ENCODE results near the gene KRTAP10-8. TPM values are rescaled to one million over a fixed set of nuclear protein-coding genes. Genes with fewer than 3 reads are reported as not detected.
"Not testable (repeated sequence)": the region's sequence is repeated elsewhere in the genome, so short reads cannot be mapped to it uniquely, and the experiment has no call there.

KRTAP10-8 gene
- total RNA-seq, 1 experiment from 2014 or later = not detected

GRCh38 chr21:44603911-44604310 is 8.0 kb upstream of the KRTAP10-8 start:
- ChIA-PET POLR2A (ENCODE audit: unreplicated experiment) (no interaction called here), CTCF (no interaction called here)
- intact Hi-C loops (cut with micrococcal nuclease; ENCODE audit: unreplicated experiment) = no loop called here
- no peak overlapping the region for H3K27ac ChIP-seq
- no peaks in the 10 kb centered on the region for H3K36me3 ChIP-seq (ENCODE audit: low read depth)
- no peak overlapping the region for H2AFZ ChIP-seq
- H3K9me2 ChIP-seq (ENCODE audit: insufficient read depth) = no peaks in the 10 kb centered on the region
- H3K4me3 ChIP-seq = no peak overlapping the region
- peaks cover 60% of the 10 kb centered on the region for H3K27me3 ChIP-seq (ENCODE audit: insufficient read depth, low read depth)
- no peak overlapping the region for H3K4me2 ChIP-seq
- no peaks in the 10 kb centered on the region for H3F3A ChIP-seq (ENCODE audit: insufficient read depth, low read depth)
- no peaks in the 10 kb centered on the region for H3K79me2 ChIP-seq (ENCODE audit: low read depth)
- H3K4me1 ChIP-seq (replicated peaks; ENCODE audit: insufficient read depth) = no peaks in the 10 kb centered on the region
- DNase-seq = no peak
- no peaks in the 10 kb centered on the region for H3K9me3 ChIP-seq (ENCODE audit: insufficient read depth, low read depth)
- no peak for TF ChIP-seq CTCF (conservative IDR thresholded peaks at IDR 0.05)
- TF ChIP-seq EZH2 (IDR thresholded peaks at IDR 0.05; ENCODE audit: low read depth) = no peak
- BruUV-seq (replicated peaks) = no TSS peak
- no peaks in the 10 kb centered on the region for H4K20me1 ChIP-seq (ENCODE audit: insufficient read depth)

GRCh38 chr21:44606495-44606894 is 5.4 kb upstream of the KRTAP10-8 start:
- no peak for TF ChIP-seq EZH2 (IDR thresholded peaks at IDR 0.05; ENCODE audit: low read depth)
- TF ChIP-seq CTCF (conservative IDR thresholded peaks at IDR 0.05) = no peak
- Histone ChIP-seq H2AFZ (no peak overlapping the region), H4K20me1 (ENCODE audit: insufficient read depth) (no peaks in the 10 kb centered on the region), H3K9me2 (ENCODE audit: insufficient read depth) (no peaks in the 10 kb centered on the region), H3K4me1 (replicated peaks; ENCODE audit: insufficient read depth) (no peaks in the 10 kb centered on the region), H3K4me3 (no peak overlapping the region), H3K36me3 (ENCODE audit: low read depth) (no peaks in the 10 kb centered on the region), H3K79me2 (ENCODE audit: low read depth) (no peaks in the 10 kb centered on the region), H3K9me3 (ENCODE audit: insufficient read depth, low read depth) (no peaks in the 10 kb centered on the region), H3F3A (ENCODE audit: insufficient read depth, low read depth) (no peaks in the 10 kb centered on the region), H3K27me3 (ENCODE audit: insufficient read depth, low read depth) (peaks cover 45% of the 10 kb centered on the region), H3K4me2 (no peak overlapping the region), H3K27ac (no peak overlapping the region)
- no peak for DNase-seq
- ChIA-PET CTCF (no interaction called here), POLR2A (ENCODE audit: unreplicated experiment) (no interaction called here)
- BruUV-seq (replicated peaks) = no TSS peak
- intact Hi-C loops (cut with micrococcal nuclease; ENCODE audit: unreplicated experiment) = no loop called here

GRCh38 chr21:44609193-44609592 is 2.7 kb upstream of the KRTAP10-8 start:
- H3K9me2 ChIP-seq (ENCODE audit: insufficient read depth) = no peaks in the 10 kb centered on the region
- no peaks in the 10 kb centered on the region for H3K79me2 ChIP-seq (ENCODE audit: low read depth)
- H4K20me1 ChIP-seq (ENCODE audit: insufficient read depth) = no peaks in the 10 kb centered on the region
- no peaks in the 10 kb centered on the region for H3K36me3 ChIP-seq (ENCODE audit: low read depth)
- intact Hi-C loops (cut with micrococcal nuclease; ENCODE audit: unreplicated experiment) = no loop called here
- no peak overlapping the region for H3K4me2 ChIP-seq
- no peaks in the 10 kb centered on the region for H3K9me3 ChIP-seq (ENCODE audit: insufficient read depth, low read depth)
- no peak for DNase-seq
- ChIA-PET CTCF (no interaction called here), POLR2A (ENCODE audit: unreplicated experiment) (no interaction called here)
- H3K27me3 ChIP-seq (ENCODE audit: insufficient read depth, low read depth) = peaks cover 44% of the 10 kb centered on the region
- no peaks in the 10 kb centered on the region for H3F3A ChIP-seq (ENCODE audit: insufficient read depth, low read depth)
- H3K4me3 ChIP-seq = no peak overlapping the region
- no TSS peak for BruUV-seq (replicated peaks)
- H2AFZ ChIP-seq = no peak overlapping the region
- no peaks in the 10 kb centered on the region for H3K4me1 ChIP-seq (replicated peaks; ENCODE audit: insufficient read depth)
- TF ChIP-seq EZH2 (IDR thresholded peaks at IDR 0.05; ENCODE audit: low read depth) (no peak), CTCF (conservative IDR thresholded peaks at IDR 0.05) (no peak)
- no peak overlapping the region for H3K27ac ChIP-seq

- H2AFZ ChIP-seq; H4K20me1 ChIP-seq (ENCODE audit: insufficient read depth); H3K27ac ChIP-seq; H3K4me1 ChIP-seq (replicated peaks; ENCODE audit: insufficient read depth); H3K36me3 ChIP-seq (ENCODE audit: low read depth); H3K9me3 ChIP-seq (ENCODE audit: insufficient read depth, low read depth); H3K4me3 ChIP-seq; POLR2A ChIA-PET (ENCODE audit: unreplicated experiment); CTCF ChIA-PET; DNase-seq; intact Hi-C loops (cut with micrococcal nuclease; ENCODE audit: unreplicated experiment); H3K79me2 ChIP-seq (ENCODE audit: low read depth); BruUV-seq (replicated peaks); H3F3A ChIP-seq (ENCODE audit: insufficient read depth, low read depth); H3K4me2 ChIP-seq; H3K9me2 ChIP-seq (ENCODE audit: insufficient read depth): not testable (repeated sequence)
- H3K27me3 ChIP-seq (ENCODE audit: insufficient read depth, low read depth) = peaks cover 42% of the 10 kb centered on the region
These were observed 1.6 kb upstream of the KRTAP10-8 start for GRCh38 chr21:44610157-44610843.

All from PC-9 (cell line).